HepG2 (cell line): Measurements from ENCODE around the gene TRNT1. TPM values are rescaled to one million over a fixed set of nuclear protein-coding genes. Genes with fewer than 3 reads are reported as not detected.

ENCODE experiments used
- ATF7-NPFF ChIP-seq: sonication (generic); formaldehyde crosslinking; IDR thresholded peaks from 2 replicates; pipeline ENCODE4 v1.8.1; 2023; ENCODE audit warnings: mild to moderate bottlenecking, low read depth, missing genetic modification reagents, moderate library complexity
- CREM ChIP-seq, 2 experiments: sonication (generic) in 1 of 2; formaldehyde crosslinking in 1 of 2; IDR thresholded peaks; 2 replicates each; pipeline versions ENCODE4 v1.4.0 to v1.6.1; 2016 to 2020; ENCODE audit warnings: antibody characterized with exemption in 1 of 2, mild to moderate bottlenecking in 1 of 2, missing genetic modification reagents in 1 of 2
- MLLT10 ChIP-seq: sonication (generic); formaldehyde crosslinking; IDR thresholded peaks from 2 replicates; pipeline ENCODE4 v1.4.0; 2020; ENCODE audit warnings: missing genetic modification reagents
- POLR2G ChIP-seq: fragments of 200-400 bp; formaldehyde crosslinking; IDR thresholded peaks from 2 replicates; pipeline ENCODE4 v1.6.1; 2018; ENCODE audit warnings: mild to moderate bottlenecking, low read depth, low read length, moderate library complexity
- ZNF253 ChIP-seq: sonication (generic); formaldehyde crosslinking; IDR thresholded peaks from 2 replicates; pipeline ENCODE4 v1.8.0; 2022; ENCODE audit warnings: mild to moderate bottlenecking, missing genetic modification reagents, borderline replicate concordance
- ZNF790 ChIP-seq: sonication (generic); formaldehyde crosslinking; IDR thresholded peaks from 2 replicates; pipeline ENCODE4 v1.8.0; 2022; ENCODE audit warnings: missing genetic modification reagents, mild to moderate bottlenecking, borderline replicate concordance
- polyA plus RNA-seq, 8 experiments: library from polyadenylated mRNA; depleted of rRNA in 3 of 8; stranded (reverse) in 7 of 8; unstranded in 1 of 8; fragments of >200 nt; fragmentation: Illumina TruSeq in 4 of 8; extraction: Trizol in 4 of 8; gene quantifications; 2 replicates each; pipeline versions ENCODE4 v1.2.1 to v1.2.3, GENCODE V29; 2011 to 2016; ENCODE audit warnings: low read depth in 4 of 8, missing spikeins in 1 of 8, mixed read lengths in 1 of 8; ENCODE audit not compliant: insufficient read depth in 1 of 8
- total RNA-seq, 5 experiments: library from RNA; depleted of rRNA; stranded (reverse); fragments of >200 nt; fragmentation: Illumina TruSeq; extraction: Trizol; gene quantifications; 2 replicates each; pipeline ENCODE4 v1.2.3, GENCODE V29; 2016; ENCODE audit warnings: low read depth in 1 of 5
- TF ChIP-seq, protein P1 (sequence below): sonication (generic); formaldehyde crosslinking; IDR thresholded peaks from 2 replicates; pipeline ENCODE4 v1.5.0; 2020; ENCODE audit warnings: missing genetic modification reagents, mild to moderate bottlenecking, borderline replicate concordance
- TF ChIP-seq, protein P2 (sequence below), 2 experiments: sonication (generic) in 1 of 2; formaldehyde crosslinking in 1 of 2; IDR thresholded peaks; 2 replicates each; pipeline versions ENCODE4 v1.4.0 to v1.6.1; 2018 to 2020; ENCODE audit warnings: missing genetic modification reagents in 2 of 2, borderline replicate concordance in 1 of 2, low read depth in 1 of 2, mild to moderate bottlenecking in 1 of 2, missing biosample characterization in 1 of 2
- TF ChIP-seq, protein P3 (sequence below): sonication (generic); formaldehyde crosslinking; IDR thresholded peaks from 2 replicates; pipeline ENCODE4 v1.4.0; 2020; ENCODE audit warnings: missing genetic modification reagents, borderline replicate concordance
- TF ChIP-seq, protein P4 (sequence below): sonication (generic); formaldehyde crosslinking; IDR thresholded peaks from 2 replicates; pipeline ENCODE4 v1.4.0; 2020; ENCODE audit warnings: missing genetic modification reagents, borderline replicate concordance
- TF ChIP-seq, protein P5 (sequence below): IDR thresholded peaks from 2 replicates; pipeline ENCODE4 v1.6.1; 2018; ENCODE audit warnings: missing genetic modification reagents
- TF ChIP-seq, protein P6 (sequence below): sonication (generic); formaldehyde crosslinking; IDR thresholded peaks from 2 replicates; pipeline ENCODE4 v1.4.0; 2020; ENCODE audit warnings: missing genetic modification reagents

The TRNT1 gene
- total and polyA plus RNA-seq, 2 of the 13 experiments (the other 11 are each of a cell fraction or from before 2014, with no cell fraction given), result 9.4 to 27.7 TPM

DNA sequence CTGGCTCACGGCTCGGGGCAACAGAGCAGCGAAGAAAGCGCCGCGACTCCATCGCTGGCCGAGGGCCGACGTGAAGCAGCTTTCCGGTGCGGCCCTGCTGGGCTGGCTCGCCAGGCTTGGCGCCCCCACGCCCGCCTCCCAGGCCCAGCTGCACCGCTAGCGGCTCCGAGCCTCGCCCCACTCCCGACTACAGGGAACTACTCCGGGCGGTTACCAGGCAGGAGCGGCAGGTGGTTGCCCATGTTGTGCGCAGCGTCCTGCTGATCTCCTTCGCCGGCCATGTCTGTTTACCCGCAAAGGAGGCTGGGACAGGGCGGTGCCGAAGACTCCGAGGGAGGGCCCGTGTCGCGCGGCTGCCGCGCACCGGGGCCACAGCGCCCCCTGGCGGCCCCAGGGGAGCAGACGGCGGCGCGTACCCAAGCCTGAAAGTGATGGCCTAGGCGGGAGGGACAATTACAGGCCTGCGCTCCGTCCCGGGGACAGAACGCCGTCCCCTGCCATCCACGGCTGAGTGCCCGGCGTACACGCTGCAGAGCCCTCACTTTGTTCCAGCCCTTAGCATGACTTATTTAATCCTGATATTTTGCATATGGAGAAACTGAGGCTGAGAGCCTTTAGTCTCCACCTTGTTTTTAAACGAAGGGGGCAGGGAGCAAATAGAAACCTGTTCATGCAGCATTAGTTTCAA lies 52.8 kb downstream of the TRNT1 start, which contains the start of gene CRBN (continued):
- TF ChIP-seq CREM (IDR thresholded peaks at IDR 0.05), result 0 out of 2 replicates have a peak, but pooled peaks have one; percentile 26
- TF ChIP-seq CREM (CRISPR knock-in tag; IDR thresholded peaks at IDR 0.05), result no peak
- TF ChIP-seq, protein P1, sequence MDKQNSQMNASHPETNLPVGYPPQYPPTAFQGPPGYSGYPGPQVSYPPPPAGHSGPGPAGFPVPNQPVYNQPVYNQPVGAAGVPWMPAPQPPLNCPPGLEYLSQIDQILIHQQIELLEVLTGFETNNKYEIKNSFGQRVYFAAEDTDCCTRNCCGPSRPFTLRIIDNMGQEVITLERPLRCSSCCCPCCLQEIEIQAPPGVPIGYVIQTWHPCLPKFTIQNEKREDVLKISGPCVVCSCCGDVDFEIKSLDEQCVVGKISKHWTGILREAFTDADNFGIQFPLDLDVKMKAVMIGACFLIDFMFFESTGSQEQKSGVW (CRISPR knock-in tag), result no peak
- TF ChIP-seq, protein P2, sequence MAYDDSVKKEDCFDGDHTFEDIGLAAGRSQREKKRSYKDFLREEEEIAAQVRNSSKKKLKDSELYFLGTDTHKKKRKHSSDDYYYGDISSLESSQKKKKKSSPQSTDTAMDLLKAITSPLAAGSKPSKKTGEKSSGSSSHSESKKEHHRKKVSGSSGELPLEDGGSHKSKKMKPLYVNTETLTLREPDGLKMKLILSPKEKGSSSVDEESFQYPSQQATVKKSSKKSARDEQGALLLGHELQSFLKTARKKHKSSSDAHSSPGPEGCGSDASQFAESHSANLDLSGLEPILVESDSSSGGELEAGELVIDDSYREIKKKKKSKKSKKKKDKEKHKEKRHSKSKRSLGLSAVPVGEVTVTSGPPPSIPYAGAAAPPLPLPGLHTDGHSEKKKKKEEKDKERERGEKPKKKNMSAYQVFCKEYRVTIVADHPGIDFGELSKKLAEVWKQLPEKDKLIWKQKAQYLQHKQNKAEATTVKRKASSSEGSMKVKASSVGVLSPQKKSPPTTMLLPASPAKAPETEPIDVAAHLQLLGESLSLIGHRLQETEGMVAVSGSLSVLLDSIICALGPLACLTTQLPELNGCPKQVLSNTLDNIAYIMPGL (CRISPR knock-in tag; IDR thresholded peaks at IDR 0.05; ENCODE audit: borderline replicate concordance in 1 of 2, low read depth in 1 of 2), result peak; percentile 96 to 98
- TF ChIP-seq ZNF790 (CRISPR knock-in tag), result peak; percentile 84; the same call in 1 of the 2 replicates
- no peak for TF ChIP-seq MLLT10
- TF ChIP-seq, protein P3, sequence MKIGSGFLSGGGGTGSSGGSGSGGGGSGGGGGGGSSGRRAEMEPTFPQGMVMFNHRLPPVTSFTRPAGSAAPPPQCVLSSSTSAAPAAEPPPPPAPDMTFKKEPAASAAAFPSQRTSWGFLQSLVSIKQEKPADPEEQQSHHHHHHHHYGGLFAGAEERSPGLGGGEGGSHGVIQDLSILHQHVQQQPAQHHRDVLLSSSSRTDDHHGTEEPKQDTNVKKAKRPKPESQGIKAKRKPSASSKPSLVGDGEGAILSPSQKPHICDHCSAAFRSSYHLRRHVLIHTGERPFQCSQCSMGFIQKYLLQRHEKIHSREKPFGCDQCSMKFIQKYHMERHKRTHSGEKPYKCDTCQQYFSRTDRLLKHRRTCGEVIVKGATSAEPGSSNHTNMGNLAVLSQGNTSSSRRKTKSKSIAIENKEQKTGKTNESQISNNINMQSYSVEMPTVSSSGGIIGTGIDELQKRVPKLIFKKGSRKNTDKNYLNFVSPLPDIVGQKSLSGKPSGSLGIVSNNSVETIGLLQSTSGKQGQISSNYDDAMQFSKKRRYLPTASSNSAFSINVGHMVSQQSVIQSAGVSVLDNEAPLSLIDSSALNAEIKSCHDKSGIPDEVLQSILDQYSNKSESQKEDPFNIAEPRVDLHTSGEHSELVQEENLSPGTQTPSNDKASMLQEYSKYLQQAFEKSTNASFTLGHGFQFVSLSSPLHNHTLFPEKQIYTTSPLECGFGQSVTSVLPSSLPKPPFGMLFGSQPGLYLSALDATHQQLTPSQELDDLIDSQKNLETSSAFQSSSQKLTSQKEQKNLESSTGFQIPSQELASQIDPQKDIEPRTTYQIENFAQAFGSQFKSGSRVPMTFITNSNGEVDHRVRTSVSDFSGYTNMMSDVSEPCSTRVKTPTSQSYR, result peak; percentile 28; the same call in 1 of the 2 replicates
- TF ChIP-seq, protein P4, sequence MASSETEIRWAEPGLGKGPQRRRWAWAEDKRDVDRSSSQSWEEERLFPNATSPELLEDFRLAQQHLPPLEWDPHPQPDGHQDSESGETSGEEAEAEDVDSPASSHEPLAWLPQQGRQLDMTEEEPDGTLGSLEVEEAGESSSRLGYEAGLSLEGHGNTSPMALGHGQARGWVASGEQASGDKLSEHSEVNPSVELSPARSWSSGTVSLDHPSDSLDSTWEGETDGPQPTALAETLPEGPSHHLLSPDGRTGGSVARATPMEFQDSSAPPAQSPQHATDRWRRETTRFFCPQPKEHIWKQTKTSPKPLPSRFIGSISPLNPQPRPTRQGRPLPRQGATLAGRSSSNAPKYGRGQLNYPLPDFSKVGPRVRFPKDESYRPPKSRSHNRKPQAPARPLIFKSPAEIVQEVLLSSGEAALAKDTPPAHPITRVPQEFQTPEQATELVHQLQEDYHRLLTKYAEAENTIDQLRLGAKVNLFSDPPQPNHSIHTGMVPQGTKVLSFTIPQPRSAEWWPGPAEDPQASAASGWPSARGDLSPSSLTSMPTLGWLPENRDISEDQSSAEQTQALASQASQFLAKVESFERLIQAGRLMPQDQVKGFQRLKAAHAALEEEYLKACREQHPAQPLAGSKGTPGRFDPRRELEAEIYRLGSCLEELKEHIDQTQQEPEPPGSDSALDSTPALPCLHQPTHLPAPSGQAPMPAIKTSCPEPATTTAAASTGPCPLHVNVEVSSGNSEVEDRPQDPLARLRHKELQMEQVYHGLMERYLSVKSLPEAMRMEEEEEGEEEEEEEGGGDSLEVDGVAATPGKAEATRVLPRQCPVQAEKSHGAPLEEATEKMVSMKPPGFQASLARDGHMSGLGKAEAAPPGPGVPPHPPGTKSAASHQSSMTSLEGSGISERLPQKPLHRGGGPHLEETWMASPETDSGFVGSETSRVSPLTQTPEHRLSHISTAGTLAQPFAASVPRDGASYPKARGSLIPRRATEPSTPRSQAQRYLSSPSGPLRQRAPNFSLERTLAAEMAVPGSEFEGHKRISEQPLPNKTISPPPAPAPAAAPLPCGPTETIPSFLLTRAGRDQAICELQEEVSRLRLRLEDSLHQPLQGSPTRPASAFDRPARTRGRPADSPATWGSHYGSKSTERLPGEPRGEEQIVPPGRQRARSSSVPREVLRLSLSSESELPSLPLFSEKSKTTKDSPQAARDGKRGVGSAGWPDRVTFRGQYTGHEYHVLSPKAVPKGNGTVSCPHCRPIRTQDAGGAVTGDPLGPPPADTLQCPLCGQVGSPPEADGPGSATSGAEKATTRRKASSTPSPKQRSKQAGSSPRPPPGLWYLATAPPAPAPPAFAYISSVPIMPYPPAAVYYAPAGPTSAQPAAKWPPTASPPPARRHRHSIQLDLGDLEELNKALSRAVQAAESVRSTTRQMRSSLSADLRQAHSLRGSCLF (CRISPR knock-in tag), result no peak
- peak; percentile 91 for TF ChIP-seq POLR2G
- TF ChIP-seq ZNF253 (CRISPR knock-in tag), result no peak
- TF ChIP-seq ATF7-NPFF (CRISPR knock-in tag), result peak; percentile 94
- TF ChIP-seq, protein P5, sequence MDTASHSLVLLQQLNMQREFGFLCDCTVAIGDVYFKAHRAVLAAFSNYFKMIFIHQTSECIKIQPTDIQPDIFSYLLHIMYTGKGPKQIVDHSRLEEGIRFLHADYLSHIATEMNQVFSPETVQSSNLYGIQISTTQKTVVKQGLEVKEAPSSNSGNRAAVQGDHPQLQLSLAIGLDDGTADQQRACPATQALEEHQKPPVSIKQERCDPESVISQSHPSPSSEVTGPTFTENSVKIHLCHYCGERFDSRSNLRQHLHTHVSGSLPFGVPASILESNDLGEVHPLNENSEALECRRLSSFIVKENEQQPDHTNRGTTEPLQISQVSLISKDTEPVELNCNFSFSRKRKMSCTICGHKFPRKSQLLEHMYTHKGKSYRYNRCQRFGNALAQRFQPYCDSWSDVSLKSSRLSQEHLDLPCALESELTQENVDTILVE (CRISPR knock-in tag), result no peak; the same call in 1 of the 2 replicates
- TF ChIP-seq, protein P6, sequence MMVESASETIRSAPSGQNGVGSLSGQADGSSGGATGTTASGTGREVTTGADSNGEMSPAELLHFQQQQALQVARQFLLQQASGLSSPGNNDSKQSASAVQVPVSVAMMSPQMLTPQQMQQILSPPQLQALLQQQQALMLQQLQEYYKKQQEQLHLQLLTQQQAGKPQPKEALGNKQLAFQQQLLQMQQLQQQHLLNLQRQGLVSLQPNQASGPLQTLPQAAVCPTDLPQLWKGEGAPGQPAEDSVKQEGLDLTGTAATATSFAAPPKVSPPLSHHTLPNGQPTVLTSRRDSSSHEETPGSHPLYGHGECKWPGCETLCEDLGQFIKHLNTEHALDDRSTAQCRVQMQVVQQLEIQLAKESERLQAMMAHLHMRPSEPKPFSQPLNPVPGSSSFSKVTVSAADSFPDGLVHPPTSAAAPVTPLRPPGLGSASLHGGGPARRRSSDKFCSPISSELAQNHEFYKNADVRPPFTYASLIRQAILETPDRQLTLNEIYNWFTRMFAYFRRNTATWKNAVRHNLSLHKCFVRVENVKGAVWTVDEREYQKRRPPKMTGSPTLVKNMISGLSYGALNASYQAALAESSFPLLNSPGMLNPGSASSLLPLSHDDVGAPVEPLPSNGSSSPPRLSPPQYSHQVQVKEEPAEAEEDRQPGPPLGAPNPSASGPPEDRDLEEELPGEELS, result peak; percentile 81
